D721Med (cell line): ENCODE measurements around the gene NCKAP5.

Experiments
- DNase-seq: peaks from one replicate; pipeline ENCODE4 v3.0.0; 2011; ENCODE audit warnings: low spot score; ENCODE audit not compliant: insufficient read length
- FAIRE-seq: peaks from 2 replicates; lab custom pipeline; 2011; peaks lifted over from hg19 to GRCh38; lab: Jason Lieb, UNC
- CTCF ChIP-seq: IDR thresholded peaks from 2 replicates; pipeline ENCODE4 v1.5.1; 2012; ENCODE audit warnings: mild to moderate bottlenecking, control low read depth; ENCODE audit not compliant: insufficient read depth; ENCODE audit errors: missing control alignments

Gene NCKAP5

GRCh38 chr2:133509777-133510176 is 58.5 kb downstream of the NCKAP5 start:
- FAIRE-seq (no peak), DNase-seq (no peak)
- no peak for TF ChIP-seq CTCF

GRCh38 chr2:133508546-133509165 is 59.6 kb downstream of the NCKAP5 start:
- DNase-seq (no peak), FAIRE-seq (no peak)
- no peak for TF ChIP-seq CTCF

GRCh38 chr2:133506996-133507395 is 61.3 kb downstream of the NCKAP5 start:
- FAIRE-seq: no peak
- DNase-seq: no peak
- TF ChIP-seq CTCF: no peak

GRCh38 chr2:133504566-133505505 is 63.4 kb downstream of the NCKAP5 start:
- DNase-seq (no peak), FAIRE-seq (no peak)
- no peak for TF ChIP-seq CTCF

- DNase-seq: no peak
- FAIRE-seq: no peak
- no peak for TF ChIP-seq CTCF
Observed at GRCh38 chr2:133503927-133504326, 64.3 kb downstream of the NCKAP5 start.

DNA sequence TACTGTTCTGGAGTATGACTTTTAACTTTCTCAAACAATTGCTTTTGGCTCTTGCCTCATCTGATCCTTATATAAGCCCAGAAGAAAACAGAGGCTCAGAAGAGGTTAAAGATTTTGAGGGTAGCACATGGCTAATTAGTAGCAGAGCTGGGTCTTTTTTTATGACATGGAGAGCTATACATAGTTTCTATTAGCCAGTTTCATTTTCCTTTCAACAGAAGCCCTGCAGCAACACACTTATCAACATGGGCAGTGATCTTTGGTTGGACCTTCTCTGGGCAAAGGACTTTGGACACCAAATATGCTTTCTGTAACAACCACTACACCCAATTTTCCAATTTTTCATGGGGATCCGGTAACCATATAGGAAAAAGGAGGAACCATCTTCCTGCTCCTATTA is 64.9 kb downstream of the NCKAP5 start:
- FAIRE-seq (no peak), DNase-seq (no peak)
- TF ChIP-seq CTCF: no peak

DNA sequence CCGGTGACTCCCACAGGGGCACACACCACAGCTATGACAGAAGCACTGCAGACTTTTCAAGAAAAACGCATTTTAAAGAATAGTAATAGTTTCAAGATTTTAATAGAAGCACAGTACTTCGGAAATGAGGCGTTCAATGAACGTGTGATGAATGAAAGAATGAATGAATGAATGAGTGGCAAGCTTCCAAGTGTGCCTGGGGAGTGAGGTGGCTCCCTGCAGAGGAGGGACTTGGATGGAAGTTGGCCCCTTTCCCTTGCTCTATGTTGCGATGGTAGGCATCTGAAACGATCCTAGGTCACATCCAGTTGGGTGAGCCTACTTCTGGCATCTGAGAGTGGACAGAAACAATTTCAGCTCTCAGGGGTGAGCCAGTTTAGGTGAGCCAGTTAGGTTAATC is 65.6 kb downstream of the NCKAP5 start:
- DNase-seq (no peak), FAIRE-seq (no peak)

More for the DNA sequence above, 65.6 kb downstream of the NCKAP5 start:
- no peak for TF ChIP-seq CTCF
